ENCODE data around the gene GASK1A.
"Not testable (repeated sequence)": the region's sequence is repeated elsewhere in the genome, so short reads cannot be mapped to it uniquely, and the experiment has no call there.

Gene GASK1A

GRCh38 chr3:43034200-43034599, 55.1 kb downstream of the GASK1A start:
- no peak for DNase-seq

DNA sequence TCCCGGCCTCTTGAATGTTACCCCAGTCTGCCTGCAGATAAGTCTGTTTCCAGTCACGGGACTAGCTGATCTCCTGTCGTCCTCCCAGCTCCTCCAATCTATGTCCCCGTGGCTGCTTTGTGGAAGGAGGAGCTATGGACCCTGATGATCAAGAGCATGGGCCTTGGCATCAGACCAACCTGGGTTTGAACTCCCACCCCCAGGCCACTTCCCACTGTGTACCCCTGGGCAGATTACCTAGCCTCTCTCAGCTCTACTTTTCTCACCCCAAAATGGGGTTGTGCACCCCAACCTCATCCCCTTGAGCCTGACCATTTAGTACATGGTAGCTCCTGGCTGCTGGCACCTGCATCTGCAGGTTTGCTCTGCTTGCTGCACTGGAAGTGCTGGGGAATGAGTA, 55.8 kb downstream of the GASK1A start:
- DNase-seq: no peak

- no peak for DNase-seq
Measured at GRCh38 chr3:43035801-43036365, 56.8 kb downstream of the GASK1A start.

DNA sequence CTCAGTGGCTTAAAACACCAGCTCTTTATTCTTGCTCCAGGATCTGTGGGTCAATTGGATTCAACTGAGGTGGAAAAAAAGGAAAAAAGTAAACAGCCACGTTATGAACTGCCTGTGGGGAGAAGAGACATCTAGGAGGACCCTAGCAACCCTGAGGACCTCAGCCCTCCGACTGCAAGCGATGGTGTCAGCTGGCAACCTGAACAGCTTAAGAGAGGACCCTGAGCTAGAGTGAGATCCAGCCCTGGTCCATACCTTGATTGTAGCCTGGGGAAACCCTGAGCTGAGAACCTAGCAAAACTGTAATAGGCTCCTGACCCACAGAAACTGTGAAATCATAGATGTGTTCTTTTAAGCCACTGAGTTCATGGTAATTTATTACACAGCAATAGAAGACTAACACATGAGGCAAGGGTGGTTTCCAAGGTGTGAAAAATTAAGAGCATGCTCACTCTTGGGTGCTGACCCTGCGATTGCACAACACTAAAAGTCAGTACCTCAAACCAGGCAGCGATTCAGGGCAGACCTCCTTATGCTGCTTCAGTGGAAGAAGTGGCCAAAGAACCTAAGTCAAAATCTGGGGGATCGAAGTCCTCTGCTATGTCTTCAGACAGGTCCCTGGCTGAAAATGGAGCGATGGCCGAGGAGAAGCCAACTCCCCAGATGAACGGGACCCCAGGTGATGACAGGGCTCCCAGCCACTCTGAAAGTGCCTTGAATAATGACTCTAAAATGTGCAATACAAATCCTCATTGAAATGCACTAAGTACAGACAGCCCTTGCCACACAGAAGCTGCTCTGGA, 57.7 kb downstream of the GASK1A start:
- DNase-seq: no peak

- DNase-seq: no peak
Measured at GRCh38 chr3:43038010-43038409, 58.9 kb downstream of the GASK1A start.

DNA sequence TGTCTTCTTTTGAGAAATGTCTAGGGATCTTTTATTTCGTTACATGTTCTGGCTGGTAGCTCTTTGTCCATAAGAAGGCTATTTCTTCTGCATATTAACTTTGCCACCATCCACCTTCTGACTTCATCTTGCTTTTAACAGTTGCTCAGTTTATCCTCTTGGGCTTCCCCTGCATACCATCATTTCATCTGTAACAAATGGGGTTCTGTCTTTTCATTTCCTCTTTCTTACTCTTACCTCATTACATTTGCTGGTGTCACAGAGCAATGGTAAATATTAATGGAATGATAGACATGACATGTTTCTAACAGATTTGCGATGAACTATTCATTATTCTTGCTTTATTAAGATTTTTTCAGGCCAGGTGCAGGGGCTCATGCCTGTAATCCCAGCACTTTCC, 62.4 kb downstream of the GASK1A start:
- no peak for DNase-seq

DNA sequence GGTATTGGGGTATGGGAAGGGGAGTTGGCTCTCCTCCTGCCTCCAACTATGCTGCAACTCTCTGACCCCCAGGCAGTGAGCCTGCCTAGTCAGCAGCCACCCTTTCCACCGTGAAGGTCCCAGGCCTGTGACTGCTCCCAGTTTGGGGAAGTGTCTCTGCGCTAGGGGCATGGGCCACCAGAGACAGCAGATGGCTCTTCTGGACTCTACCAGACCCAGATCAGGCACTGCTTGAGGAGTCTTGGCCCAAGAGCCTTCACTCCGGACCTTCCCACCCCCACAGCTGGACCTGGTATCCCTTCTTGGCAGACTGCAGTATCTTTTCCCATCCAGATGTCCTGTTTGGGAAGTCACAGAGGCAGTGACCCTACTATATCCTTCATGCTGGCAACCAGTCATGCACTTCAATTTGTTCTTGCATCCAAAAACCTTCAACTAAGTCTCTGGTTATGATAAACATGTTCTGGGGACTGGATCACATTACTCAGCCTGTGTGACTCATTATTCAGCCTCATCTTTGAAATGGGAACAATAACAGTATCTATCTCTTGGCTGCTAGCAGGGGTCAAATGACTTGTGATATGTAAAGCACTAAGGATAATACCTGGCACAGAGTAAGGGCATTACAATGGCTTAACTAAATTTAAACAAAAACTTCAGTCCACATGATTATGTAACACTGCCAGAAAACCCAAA, 64.1 kb downstream of the GASK1A start:
- DNase-seq: no peak

GRCh38 chr3:43043793-43044192, 64.7 kb downstream of the GASK1A start:
- DNase-seq: no peak

- not testable (repeated sequence) for DNase-seq
Measured at GRCh38 chr3:43045079-43045478, 66.0 kb downstream of the GASK1A start.

GRCh38 chr3:43046583-43046982, 67.5 kb downstream of the GASK1A start:
- no peak for DNase-seq

DNA sequence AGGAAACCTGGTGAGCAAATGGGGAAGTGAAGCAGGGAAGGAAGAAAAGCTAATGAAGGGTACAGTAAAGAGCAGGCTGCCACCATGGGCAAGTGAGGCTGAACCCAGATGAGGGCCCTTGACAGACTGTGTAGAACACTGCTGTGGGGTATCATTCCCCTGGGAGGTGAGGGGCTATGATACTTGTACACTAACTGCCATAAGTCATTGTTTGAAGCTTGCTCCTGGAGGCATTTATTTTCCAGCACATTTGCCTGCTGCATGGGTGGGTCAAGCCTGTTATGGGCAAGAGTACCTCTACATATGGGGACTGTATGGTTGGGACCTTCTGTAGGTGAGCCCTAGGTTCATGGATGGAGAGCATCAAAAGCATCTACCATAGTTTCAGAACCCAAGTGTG, 69.4 kb downstream of the GASK1A start:
- DNase-seq: no peak

- no peak for DNase-seq
Measured at GRCh38 chr3:43053291-43053690, 74.2 kb downstream of the GASK1A start.

GRCh38 chr3:43054754-43055153, 75.6 kb downstream of the GASK1A start:
- no peak for DNase-seq

DNA sequence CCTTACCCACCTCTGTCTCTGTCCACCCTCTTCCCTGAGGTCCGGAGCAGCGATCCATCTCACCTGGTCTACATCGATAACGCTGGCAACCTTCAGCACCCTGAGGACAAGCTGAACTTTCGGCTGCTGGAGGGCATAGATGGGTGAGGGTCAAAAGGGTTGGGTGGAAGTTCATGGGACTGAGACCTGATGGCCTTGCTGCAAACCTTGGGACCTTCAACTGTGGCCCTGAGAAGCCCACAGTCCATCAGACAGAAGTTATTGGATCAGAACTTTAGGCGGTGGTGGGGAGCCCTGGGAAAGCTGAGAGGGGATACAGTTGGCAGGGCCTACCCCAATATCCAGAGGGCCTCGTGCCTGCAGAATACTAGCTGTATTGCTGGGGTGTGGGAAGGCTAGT, 76.3 kb downstream of the GASK1A start:
- no peak for DNase-seq

DNA sequence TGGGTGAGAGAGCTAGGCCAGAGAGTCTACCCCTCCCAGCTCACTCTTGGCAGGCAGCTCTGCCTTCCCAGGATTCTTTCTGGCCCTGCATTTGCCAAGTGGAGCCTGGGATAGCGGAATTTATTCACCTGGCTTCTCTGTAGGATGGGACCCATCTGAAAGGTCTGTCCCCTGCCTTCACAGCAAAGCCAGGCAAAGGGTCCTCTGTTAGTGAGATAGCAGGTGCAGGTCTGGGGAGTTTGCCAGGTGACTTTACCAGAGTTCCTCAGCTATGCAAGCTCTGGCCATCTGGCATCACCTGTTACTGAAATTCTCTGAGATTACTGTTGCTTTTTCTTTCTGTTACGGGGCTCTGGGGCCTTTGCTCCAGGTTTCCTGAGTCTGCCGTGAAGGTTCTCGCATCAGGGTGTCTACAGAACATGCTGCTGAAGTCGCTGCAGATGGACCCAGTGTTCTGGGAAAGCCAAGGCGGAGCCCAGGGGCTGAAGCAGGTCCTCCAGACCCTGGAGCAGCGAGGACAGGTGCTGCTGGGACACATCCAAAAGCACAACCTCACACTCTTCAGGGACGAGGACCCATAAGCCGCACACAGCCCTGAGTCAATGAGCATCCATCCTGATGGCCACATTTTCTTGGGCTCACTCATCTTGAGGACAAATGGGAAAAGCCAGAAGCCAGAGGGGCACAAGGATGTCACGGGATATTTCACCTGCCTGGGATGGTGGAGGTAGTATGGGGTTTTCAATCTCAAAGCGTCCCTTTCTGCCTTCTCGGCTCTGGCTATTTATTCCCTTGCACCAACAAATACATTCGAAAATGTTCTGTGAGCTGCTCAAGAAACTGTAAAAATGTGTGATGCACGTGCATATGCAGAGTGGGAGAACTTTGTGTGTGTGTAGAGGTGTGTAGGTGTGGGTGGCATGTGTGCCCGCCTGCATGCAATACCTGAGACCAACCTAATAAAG, 77.0 kb downstream of the GASK1A start:
- DNase-seq: no peak

DNA sequence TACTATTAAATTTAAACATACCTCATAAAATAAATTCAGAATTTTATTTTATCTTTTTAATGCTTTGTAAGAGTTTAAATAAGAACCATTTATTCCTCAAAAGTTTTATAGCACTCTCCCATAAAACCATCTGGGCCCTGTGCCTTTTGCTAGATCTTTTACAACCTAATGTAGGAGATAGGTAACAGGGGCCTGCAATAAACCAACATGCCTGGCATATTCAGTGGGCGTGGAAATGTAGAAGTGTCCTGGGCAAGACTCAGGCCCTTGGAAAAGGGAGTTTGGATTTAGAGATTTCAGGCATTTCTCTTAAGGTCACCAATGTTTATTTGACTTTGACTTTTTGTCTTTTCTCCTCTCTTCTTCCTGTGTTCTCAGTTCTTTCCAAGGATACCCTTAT, 80.3 kb downstream of the GASK1A start:
- no peak for DNase-seq

GRCh38 chr3:43061101-43061895, 82.2 kb downstream of the GASK1A start:
- DNase-seq: no peak

DNA sequence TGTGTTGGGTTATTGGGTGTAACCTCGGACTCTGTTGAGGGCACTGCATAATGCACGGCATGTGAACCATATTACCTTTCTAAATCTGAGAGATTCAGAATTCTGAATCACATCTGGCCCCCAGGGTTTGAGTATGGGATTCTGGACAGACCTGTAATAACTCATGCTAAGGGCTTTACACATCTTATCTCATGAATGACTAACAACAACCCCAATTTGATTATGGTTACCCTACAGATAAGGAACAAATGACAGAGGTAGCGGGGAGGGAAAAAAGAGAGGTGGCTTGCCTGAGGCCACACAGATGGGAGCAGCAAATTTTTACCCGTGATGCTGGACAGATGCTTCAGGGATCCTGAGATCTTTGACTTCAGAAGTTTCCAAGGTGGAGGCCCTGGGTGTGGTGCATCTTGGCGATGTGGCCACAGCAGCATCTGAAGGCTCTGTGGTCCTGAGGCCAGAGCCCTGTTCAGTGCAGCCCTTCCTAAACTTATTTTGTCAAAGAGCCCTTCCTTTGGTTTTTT, 83.0 kb downstream of the GASK1A start:
- DNase-seq: no peak

- no peak for DNase-seq
Measured at GRCh38 chr3:43062564-43063040, 83.5 kb downstream of the GASK1A start.

GRCh38 chr3:43063114-43063513, 84.0 kb downstream of the GASK1A start:
- DNase-seq: no peak

GRCh38 chr3:43070670-43071069, 91.6 kb downstream of the GASK1A start:
- not testable (repeated sequence) for DNase-seq
